ENCODE results near the gene FIS1. TPM values are rescaled to one million over a fixed set of nuclear protein-coding genes. Genes with fewer than 3 reads are reported as not detected.

Gene FIS1
- total and polyA plus RNA-seq, 10 of the 15 experiments (the other 5 are each of a cell fraction or from before 2014, with no cell fraction given), result 83.4 to 149 (median 108) TPM

DNA sequence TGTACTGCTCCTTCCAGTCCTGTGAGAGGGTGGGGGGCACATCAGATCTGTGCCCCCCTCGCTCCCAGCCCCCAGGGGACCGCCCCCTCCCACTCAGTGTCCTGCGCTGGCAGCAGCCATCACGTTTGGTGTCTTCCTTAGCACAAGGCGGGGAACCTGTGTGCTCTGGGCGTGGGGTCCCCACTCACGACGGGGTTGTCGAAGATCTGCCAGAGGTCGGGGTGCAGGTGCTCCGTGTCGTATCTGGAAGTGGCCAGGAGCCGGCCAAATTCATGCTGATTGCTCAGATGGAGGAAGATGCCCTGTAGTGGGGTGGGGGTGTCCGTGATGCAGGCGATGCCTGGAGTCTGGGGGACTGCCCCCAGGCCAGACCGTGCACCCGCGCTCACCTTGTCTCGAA is 34.7 kb downstream of the FIS1 start:
- Histone ChIP-seq H2AFZ (ENCODE audit: control insufficient read depth, low read depth, low read length) (no peak overlapping the region), H3K27ac (ENCODE audit: control insufficient read depth, insufficient read depth) (no peak overlapping the region), H3K4me2 (ENCODE audit: control insufficient read depth, insufficient read depth) (no peak overlapping the region), H3K36me3 (ENCODE audit: control insufficient read depth in 2 of 2, insufficient read depth in 2 of 2, low read length in 1 of 2) (peaks cover 0 to 3% of the 10 kb centered on the region in 2 experiments; a peak in 2 of 4 replicates), H3K27me3 (replicated peaks in 1 of 2; ENCODE audit: control insufficient read depth in 2 of 2, insufficient read depth in 2 of 2, low read length in 1 of 2) (no peaks in the 10 kb centered on the region), H3K9ac (ENCODE audit: control insufficient read depth, insufficient read depth, low read length) (no peak overlapping the region), H3K79me2 (ENCODE audit: control insufficient read depth, insufficient read depth, low read length) (no peaks in the 10 kb centered on the region), H3K4me3 (no peak overlapping the region), H4K20me1 (ENCODE audit: control insufficient read depth, insufficient read depth) (no peaks in the 10 kb centered on the region), H3K4me1 (ENCODE audit: control insufficient read depth, insufficient read depth, low read length) (no peaks in the 10 kb centered on the region; the same call in 1 of the 2 replicates), H3K9me3 (replicated peaks; ENCODE audit: control insufficient read depth, insufficient read depth, low read length) (no peaks in the 10 kb centered on the region)
- in situ Hi-C loops (cut with MboI) (no loop called here), intact Hi-C loops (cut with micrococcal nuclease; ENCODE audit: unreplicated experiment) (no loop called here)
- ChIA-PET RAD21 (ENCODE audit: unreplicated experiment) (no interaction called here), SMC1A (ENCODE audit: uncharacterized antibody, unreplicated experiment) (no interaction called here), CTCF (no interaction called here), POLR2A (no interaction called here)
- DNase-seq (ENCODE audit: low read depth, low spot score) (no peak), FAIRE-seq (no peak), ATAC-seq (no peak)
- WGBS (ENCODE audit: insufficient coverage, insufficient replicate concordance, low lambda C conversion rate, missing lambda C conversion rate), result 91% methylated on average over 11 of the region's 19 CpGs
- BruUV-seq (replicated peaks), result no TSS peak
- no peak for TF ChIP-seq GATAD2B (conservative IDR thresholded peaks at IDR 0.05; ENCODE audit: low read depth)
- no peak for TF ChIP-seq USF2 (IDR thresholded peaks at IDR 0.05; ENCODE audit: borderline replicate concordance, low read depth, low read length)
- TF ChIP-seq NKRF (conservative IDR thresholded peaks at IDR 0.05), result no peak
- TF ChIP-seq CHD2 (IDR thresholded peaks at IDR 0.05; ENCODE audit: borderline replicate concordance, low read depth, low read length), result no peak
- TF ChIP-seq BHLHE40 (IDR thresholded peaks at IDR 0.05; ENCODE audit: borderline replicate concordance in 1 of 2, low read depth in 2 of 2, low read length in 1 of 2), result no peak
- no peak for TF ChIP-seq MTA3 (IDR thresholded peaks at IDR 0.05; ENCODE audit: borderline replicate concordance, low read length)
- TF ChIP-seq SUPT20H (IDR thresholded peaks at IDR 0.05; ENCODE audit: borderline replicate concordance, control insufficient read depth, low read depth, low read length), result no peak
- TF ChIP-seq TBL1XR1 (IDR thresholded peaks at IDR 0.05; ENCODE audit: low read depth, low read length), result no peak
- TF ChIP-seq NR2C2 (IDR thresholded peaks at IDR 0.05; ENCODE audit: borderline replicate concordance, control insufficient read depth, insufficient read length, low read depth), result no peak
- no peak for TF ChIP-seq IRF3 (IDR thresholded peaks at IDR 0.05)
- no peak for TF ChIP-seq BACH1 (IDR thresholded peaks at IDR 0.05; ENCODE audit: borderline replicate concordance)
- TF ChIP-seq, protein P1, sequence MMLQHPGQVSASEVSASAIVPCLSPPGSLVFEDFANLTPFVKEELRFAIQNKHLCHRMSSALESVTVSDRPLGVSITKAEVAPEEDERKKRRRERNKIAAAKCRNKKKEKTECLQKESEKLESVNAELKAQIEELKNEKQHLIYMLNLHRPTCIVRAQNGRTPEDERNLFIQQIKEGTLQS (IDR thresholded peaks at IDR 0.05; ENCODE audit: borderline replicate concordance, extremely low read depth, low read depth, low read length), result no peak
- TF ChIP-seq, protein P2, sequence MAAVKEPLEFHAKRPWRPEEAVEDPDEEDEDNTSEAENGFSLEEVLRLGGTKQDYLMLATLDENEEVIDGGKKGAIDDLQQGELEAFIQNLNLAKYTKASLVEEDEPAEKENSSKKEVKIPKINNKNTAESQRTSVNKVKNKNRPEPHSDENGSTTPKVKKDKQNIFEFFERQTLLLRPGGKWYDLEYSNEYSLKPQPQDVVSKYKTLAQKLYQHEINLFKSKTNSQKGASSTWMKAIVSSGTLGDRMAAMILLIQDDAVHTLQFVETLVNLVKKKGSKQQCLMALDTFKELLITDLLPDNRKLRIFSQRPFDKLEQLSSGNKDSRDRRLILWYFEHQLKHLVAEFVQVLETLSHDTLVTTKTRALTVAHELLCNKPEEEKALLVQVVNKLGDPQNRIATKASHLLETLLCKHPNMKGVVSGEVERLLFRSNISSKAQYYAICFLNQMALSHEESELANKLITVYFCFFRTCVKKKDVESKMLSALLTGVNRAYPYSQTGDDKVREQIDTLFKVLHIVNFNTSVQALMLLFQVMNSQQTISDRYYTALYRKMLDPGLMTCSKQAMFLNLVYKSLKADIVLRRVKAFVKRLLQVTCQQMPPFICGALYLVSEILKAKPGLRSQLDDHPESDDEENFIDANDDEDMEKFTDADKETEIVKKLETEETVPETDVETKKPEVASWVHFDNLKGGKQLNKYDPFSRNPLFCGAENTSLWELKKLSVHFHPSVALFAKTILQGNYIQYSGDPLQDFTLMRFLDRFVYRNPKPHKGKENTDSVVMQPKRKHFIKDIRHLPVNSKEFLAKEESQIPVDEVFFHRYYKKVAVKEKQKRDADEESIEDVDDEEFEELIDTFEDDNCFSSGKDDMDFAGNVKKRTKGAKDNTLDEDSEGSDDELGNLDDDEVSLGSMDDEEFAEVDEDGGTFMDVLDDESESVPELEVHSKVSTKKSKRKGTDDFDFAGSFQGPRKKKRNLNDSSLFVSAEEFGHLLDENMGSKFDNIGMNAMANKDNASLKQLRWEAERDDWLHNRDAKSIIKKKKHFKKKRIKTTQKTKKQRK (IDR thresholded peaks at IDR 0.05; ENCODE audit: low read depth, low read length), result no peak
- TF ChIP-seq ZZZ3 (IDR thresholded peaks at IDR 0.05; ENCODE audit: control insufficient read depth, insufficient read length, low read depth), result no peak
- no peak for TF ChIP-seq CBX3 (IDR thresholded peaks at IDR 0.05; ENCODE audit: borderline replicate concordance, low read depth)
